BE2C (cell line): ENCODE measurements around the gene KCP.
"Not testable (repeated sequence)": the region's sequence is repeated elsewhere in the genome, so short reads cannot be mapped to it uniquely, and the experiment has no call there.

Experiments used
- DNase-seq: peaks from one replicate; pipeline ENCODE4 v3.0.0-alpha.2; 2020
- H3K27me3 ChIP-seq: fragments of 250-450 bp; sonication (Bioruptor Pico); 2 replicates; pipeline ENCODE4 v1.5.1; 2020; ENCODE audit warnings: mild to moderate bottlenecking
- H3K36me3 ChIP-seq: fragments of 250-450 bp; sonication (Bioruptor Pico); 2 replicates; pipeline ENCODE4 v1.5.1; 2020; ENCODE audit warnings: mild to moderate bottlenecking
- H3K4me1 ChIP-seq: fragments of 250-450 bp; sonication (Bioruptor Pico); 2 replicates; pipeline ENCODE4 v1.5.1; 2020
- H3K4me3 ChIP-seq: 2 replicates; pipeline ENCODE4 v1.5.1; 2011; ENCODE audit warnings: low read depth, low read length
- H3K9me3 ChIP-seq: fragments of 250-450 bp; sonication (Bioruptor Pico); 2 replicates; pipeline ENCODE4 v1.5.1; 2020
- TF ChIP-seq, protein P1 (sequence below): IDR thresholded peaks from 2 replicates; pipeline ENCODE4 v1.5.1; 2012; ENCODE audit warnings: mild to moderate bottlenecking, low read depth, low read length

The KCP gene

DNA sequence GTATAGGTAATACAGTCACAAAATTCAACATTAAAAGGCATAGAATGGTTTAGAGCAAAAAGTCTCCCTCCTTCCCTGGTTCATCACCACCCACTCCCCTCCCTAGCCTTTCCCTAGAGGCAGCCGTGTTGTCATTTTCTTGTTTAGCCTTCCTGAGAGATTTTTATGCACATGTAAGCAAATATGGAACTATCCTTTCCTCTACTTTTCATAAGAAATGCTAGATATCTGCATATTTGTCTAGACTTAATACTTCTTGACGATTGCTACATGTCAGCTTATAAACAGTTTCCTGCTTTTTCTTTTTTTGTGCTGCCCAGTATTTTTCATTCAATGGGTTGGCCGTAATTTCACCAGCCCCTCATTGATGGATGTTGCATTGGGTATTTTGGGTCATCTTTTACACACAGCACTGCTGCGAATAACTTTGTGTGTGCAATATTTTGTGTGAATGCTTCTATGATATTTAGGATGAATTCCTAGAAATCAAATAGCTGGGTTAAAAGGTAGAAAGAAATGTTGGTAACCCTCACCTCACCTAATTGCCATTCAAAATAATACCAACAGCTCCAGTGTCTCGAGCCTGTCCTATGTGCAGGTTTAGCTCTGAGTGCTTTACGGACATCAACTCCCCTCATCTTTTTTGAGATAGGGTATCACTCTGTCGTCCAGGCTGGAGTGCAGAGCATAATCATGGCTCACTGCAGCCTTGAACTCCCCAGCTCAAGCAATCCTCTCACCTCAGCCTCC is 34.2 kb upstream of the KCP start:
- TF ChIP-seq, protein P1, sequence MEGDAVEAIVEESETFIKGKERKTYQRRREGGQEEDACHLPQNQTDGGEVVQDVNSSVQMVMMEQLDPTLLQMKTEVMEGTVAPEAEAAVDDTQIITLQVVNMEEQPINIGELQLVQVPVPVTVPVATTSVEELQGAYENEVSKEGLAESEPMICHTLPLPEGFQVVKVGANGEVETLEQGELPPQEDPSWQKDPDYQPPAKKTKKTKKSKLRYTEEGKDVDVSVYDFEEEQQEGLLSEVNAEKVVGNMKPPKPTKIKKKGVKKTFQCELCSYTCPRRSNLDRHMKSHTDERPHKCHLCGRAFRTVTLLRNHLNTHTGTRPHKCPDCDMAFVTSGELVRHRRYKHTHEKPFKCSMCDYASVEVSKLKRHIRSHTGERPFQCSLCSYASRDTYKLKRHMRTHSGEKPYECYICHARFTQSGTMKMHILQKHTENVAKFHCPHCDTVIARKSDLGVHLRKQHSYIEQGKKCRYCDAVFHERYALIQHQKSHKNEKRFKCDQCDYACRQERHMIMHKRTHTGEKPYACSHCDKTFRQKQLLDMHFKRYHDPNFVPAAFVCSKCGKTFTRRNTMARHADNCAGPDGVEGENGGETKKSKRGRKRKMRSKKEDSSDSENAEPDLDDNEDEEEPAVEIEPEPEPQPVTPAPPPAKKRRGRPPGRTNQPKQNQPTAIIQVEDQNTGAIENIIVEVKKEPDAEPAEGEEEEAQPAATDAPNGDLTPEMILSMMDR: no peak
- H3K27me3 ChIP-seq: no peaks in the 10 kb centered on the region
- no peak overlapping the region for H3K4me3 ChIP-seq

DNA sequence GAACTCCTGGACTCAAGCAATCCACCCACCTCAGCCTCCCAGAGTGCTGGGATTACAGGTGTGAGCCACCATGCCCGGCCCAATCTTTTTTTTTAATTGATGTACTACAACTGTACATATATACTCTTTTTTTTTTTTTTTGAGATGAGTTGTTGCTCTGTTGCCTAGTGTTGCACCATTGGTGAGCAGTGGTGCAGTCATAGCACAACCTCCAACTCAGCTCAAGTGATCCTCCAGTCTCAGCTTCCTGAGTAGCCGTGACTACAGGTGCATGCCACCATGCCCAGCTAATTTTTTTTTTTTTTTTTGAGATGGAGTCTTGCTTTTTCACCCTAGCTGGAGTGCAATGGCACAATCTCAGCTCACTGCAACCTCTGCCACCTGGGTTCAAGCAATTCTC is 32.7 kb upstream of the KCP start:
- H3K9me3 ChIP-seq, DNase-seq, H3K4me1 ChIP-seq, H3K27me3 ChIP-seq, H3K4me3 ChIP-seq, H3K36me3 ChIP-seq: not testable (repeated sequence)

More for the DNA sequence above, 34.2 kb upstream of the KCP start:
- Histone ChIP-seq H3K36me3 (no peaks in the 10 kb centered on the region), H3K4me1 (no peaks in the 10 kb centered on the region), H3K9me3 (no peaks in the 10 kb centered on the region)
- no peak for DNase-seq

DNA sequence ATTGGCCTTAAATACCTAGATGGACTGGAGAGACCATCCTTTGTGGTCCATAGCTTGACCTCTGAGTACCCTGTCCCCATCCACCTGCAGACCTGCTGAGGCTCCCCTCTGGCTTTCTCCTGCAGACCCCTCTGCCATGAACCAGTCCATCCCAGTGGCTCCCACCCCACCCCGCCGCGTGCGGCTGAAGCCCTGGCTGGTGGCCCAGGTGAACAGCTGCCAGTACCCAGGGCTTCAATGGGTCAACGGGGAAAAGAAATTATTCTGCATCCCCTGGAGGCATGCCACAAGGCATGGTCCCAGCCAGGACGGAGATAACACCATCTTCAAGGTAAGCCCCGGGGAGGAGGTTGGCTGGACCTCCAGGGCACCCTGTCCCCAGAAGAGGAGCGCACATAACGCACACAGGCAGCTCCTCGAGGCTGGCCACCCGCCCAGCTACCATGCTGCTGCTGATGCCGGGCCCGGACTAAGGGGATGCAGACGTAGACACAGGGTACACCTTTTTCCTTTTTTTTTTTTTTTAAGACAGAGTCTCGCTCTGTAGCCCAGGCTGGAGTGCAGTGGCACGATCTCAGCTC is 31.5 kb upstream of the KCP start:
- H3K4me3 ChIP-seq: no peak overlapping the region
- H3K36me3 ChIP-seq: no peaks in the 10 kb centered on the region
- no peaks in the 10 kb centered on the region for H3K4me1 ChIP-seq
- H3K9me3 ChIP-seq: no peaks in the 10 kb centered on the region
- DNase-seq: no peak
- TF ChIP-seq, protein P1: no peak
- peaks cover 20% of the 10 kb centered on the region for H3K27me3 ChIP-seq

DNA sequence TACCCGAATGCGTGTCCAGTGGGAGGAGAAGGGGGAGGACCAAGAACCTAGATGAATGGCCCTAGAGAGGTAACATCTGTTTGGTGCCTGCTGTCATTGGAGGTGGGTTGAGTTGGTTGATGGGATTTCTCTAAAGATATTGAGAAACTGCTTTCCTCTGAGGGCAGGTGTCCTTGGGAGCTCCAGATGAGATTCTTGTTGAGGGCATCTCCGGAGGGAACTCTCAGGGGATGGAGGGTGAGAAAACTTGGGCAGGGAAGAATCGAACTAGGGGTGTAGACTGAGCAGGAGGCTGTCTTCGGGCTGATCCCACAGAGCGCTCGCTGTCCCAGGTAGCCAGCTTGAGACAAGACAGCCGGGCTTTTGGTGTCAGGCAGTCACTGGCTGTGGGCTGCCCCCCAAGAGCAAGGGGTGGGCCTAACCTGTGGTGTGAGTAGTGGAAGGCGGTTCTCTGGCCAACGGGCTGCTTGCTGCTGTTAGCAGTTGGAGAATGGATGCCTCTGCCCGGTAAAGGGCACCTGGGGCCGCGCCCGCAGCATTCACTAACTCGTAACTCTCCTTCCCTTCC is 30.9 kb upstream of the KCP start:
- no peaks in the 10 kb centered on the region for H3K36me3 ChIP-seq
- no peak overlapping the region for H3K4me3 ChIP-seq
- no peaks in the 10 kb centered on the region for H3K4me1 ChIP-seq
- peaks cover 26% of the 10 kb centered on the region for H3K27me3 ChIP-seq
- no peak for DNase-seq
- H3K9me3 ChIP-seq: no peaks in the 10 kb centered on the region
- TF ChIP-seq, protein P1: no peak

DNA sequence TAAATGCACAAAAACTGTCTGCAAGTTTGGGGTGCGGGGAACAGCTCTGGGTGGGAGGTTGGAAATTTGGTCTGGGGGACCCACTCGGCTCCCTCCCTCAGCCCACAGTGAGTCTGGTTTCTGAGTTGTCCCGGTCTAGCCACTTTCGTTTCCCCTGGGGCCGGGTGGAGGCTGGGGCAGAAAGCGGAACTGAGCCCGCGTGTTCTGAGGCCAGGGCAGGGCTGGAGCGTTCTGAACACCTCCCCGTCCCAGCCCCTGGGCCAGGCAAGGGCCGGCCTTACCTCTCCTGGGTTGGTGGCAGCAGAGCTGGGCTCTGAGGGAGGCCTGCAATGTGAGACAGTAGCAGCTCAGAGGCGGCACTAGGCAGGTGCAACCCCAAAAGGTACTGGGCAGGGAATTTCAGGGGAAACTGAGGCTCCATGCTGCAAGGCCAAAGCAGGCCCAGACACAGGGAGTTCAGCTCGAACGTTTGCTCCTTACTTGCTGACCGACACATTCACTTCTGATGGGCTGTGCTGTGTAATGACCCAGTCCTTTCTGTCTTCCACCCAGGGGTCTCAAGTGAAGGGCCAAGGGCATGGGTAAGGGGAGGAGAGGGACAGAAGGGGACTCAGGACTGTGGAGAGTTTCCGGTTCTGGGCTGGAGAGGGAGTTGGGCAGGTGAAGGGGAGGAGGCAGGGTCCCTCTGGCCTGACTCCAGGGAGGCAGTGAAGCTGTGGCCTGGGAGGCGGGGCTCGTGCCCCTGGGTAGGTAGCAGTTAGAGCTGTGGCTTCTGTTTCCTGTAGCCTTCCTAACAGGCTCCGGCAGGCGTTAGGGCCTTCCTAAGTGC is 30.2 kb upstream of the KCP start:
- H3K27me3 ChIP-seq: peaks cover 27% of the 10 kb centered on the region
- TF ChIP-seq, protein P1: no peak
- H3K4me1 ChIP-seq: no peaks in the 10 kb centered on the region
- DNase-seq: no peak
- no peaks in the 10 kb centered on the region for H3K36me3 ChIP-seq
- no peak overlapping the region for H3K4me3 ChIP-seq
- no peaks in the 10 kb centered on the region for H3K9me3 ChIP-seq

DNA sequence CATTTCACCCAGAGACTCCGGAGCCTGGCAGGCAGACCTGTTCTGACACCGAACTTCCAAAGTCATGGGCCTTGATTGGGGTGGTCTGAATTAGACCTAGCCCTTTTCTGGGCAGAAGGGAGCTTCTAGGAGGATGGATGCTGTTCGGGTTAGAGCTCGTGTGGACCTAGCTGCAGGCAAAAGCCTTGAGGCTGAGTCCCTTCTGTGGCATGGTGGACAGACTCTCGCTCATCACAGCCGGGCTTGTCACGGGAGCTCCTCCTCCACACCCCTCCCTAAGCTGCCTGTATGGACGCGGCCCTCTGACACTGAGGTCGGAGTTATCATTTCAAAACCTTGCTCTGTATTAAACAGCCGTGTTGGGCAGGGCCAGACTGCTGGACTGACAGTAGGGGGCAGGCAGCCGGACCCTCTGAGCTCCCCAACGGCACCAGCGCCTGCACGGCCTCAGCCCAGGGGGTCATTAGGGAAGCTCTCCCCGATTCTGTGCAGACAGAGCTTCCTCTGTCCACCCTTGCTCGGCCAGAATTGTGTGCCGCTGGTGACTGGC is 29.4 kb upstream of the KCP start:
- peaks cover 27% of the 10 kb centered on the region for H3K27me3 ChIP-seq
- H3K36me3 ChIP-seq: no peaks in the 10 kb centered on the region
- H3K9me3 ChIP-seq: no peaks in the 10 kb centered on the region
- TF ChIP-seq, protein P1: no peak
- H3K4me3 ChIP-seq: no peak overlapping the region
- no peak for DNase-seq
- H3K4me1 ChIP-seq: no peaks in the 10 kb centered on the region
